NK-92 (cell line): ENCODE measurements around the gene CAV3.
"Not testable (repeated sequence)": the region's sequence is repeated elsewhere in the genome, so short reads cannot be mapped to it uniquely, and the experiment has no call there.

ENCODE experiments used
- DNase-seq: peaks from one replicate; lab custom pipeline; 2025; ENCODE audit not compliant: unreplicated experiment; lab: John Stamatoyannopoulos, UW

Gene CAV3

DNA sequence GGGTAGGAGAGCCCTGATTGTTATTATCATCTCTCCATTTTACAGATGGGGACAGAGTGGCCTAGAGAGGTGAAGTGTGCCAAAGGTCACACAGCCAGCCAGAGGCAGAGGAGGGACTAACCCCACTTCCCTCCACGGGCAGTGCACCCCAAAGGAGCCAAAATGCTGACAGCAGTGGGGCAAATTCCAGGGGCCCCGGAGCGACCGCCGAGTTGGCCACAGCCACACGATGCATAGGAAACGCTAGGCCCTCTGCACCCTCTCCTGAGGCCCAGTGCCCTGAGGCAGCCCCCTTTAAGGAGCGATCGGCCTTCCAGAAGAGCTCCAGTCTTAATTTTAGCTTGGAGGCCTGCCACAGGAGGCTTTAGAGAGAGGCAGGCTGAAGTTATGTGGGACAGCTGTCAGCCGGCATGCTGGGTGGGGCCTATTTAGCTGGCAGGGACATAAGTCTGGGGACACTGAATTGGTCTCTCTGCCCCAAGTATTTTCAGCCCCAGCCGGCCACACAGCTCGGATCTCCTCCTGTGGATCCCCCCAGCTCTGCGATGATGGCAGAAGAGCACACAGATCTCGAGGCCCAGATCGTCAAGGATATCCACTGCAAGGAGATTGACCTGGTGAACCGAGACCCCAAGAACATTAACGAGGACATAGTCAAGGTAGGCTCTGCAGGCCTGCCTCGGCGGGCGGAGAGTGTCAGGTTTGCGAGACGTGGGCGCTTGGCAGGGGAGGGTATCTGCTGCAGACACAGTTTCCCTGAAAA lies at the start of gene CAV3:
Gene CAV3 (plus strand): TSS at position 471 of the 763 bp plus-strand sequence. CDS start 75 bp downstream, at position 546.
- DNase-seq, result no peak

DNA sequence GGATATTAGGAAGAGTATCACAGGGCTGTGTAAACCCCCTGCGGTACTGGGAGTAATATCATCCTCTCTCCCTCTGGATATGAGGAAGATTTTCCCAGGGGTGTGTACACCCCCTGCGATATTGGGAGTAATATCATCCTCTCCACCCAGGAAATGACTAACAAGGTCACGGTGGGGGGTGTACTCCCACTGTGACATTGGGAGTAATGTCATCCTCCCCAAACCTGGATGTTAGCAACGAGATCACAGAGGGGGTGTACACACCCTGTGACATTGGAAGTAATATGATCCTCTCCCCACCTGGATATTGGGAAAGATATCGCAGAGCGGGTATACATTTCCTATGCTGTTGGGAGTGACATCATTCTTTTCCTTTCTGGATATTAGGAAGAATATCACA lies 48.6 kb upstream of the CAV3 start:
- DNase-seq, result not testable (repeated sequence)

DNA sequence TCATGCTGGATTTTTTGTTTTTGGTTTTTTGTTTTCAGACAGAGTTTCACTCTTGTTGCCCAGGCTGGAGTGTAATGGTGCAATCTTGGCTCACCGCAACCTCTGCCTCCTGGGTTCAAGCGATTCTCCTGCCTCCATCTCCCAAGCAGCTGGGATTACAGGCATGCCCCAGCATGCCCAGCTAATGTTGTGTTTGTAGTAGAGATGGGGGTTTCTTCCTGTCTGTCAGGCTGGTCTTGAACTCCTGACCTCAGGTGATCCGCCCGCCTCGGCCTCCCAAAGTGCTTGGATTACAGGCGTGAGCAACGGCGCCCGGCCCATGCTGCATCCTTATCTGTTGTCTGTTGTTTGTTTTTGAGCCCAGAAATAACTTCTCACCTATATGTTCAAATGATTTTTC lies 42.3 kb upstream of the CAV3 start:
- DNase-seq, result not testable (repeated sequence)

DNA sequence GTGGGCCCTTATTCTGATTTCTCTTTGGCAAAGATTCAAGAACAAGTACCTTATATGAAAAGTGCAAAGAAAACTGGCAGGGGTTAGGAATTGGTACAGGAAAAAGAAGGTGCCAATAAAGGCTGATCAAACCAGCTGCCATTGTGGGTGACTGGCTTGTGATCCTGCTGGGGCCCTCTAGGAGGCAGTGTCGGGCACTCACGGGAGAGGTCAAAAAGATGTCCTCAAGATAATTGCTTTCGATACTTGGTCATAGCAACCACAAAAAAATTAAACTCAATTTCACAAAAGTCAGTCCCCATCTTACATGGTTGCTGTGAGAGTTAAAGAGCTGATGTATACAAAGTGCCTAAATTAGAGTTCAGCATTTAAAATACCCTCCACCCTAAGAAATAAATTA lies 31.0 kb upstream of the CAV3 start:
- no peak for DNase-seq

DNA sequence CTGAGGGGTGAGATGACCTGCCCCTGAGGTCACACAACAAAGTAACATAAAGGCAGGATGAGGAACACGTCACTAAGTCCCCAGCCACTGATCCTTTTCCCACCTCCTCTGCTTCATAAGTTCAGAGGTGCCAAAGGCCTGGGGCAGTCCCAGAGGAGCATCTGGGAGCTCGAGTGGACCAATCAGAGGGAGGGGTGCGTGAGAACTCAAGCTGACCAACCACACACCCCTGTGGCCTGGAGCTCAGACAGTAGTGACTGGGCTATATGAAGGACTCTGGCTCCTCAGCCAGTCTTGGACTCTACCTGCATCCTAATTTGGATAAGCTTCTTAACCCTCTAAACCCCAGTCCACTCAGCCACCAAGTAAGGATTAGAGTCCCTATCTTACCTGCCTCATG lies 28.0 kb upstream of the CAV3 start:
- no peak for DNase-seq

GRCh38 chr3:8709287-8709686 lies 24.3 kb upstream of the CAV3 start:
- DNase-seq, result no peak

DNA sequence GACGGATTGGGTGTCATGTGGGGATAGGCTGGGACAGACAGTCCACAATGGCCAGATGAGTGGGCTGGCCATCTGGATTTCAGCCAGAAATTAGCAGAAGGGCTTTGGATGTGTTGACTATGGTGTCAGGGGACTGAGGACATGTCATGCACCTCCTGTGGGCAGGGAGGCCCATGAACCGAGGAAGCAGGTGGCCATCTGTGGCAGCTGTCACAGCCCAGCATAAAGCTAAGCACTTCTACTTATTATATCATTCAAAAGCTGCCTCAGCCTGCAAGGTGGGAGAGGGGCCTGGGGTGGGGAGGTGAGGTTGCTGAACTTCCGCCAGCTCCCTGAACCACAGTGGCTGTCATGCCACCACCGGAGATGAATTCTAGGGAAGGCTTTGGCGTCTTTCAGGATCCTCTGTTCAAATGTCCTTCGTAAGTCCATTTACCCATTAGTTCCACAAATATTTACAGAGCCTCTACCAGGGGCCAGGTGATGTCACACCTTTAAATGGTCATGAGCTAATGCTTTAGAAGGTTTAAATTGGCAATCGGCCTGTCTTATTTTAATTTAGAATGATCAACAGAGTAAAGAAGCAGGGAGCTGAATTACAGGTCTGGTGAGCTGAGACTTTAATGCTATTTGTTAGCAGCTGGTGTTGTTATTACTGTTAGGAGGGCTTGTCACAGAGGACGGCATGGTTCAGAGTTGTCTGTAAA lies 23.6 kb upstream of the CAV3 start:
- DNase-seq, result no peak

- DNase-seq, result no peak
Observed at GRCh38 chr3:8712045-8712907, 21.3 kb upstream of the CAV3 start.

DNA sequence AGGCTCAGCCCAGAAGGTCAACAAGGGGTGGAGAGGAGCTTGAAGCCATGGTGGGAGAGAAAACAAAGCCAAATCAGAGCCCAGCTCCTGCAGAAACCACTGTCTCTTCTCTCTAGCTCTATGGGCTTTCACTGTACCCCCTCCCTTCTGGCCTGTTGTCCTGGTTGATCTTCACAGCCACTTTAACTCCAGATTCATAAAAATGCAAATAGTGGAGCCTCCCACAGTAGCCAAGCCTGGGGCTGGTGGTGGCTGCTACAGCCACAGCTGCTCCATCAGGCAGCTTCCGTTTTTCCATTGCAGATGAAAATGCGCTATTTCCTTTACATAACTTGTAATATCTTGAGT lies 20.7 kb upstream of the CAV3 start:
- no peak for DNase-seq

- DNase-seq, result no peak
Observed at GRCh38 chr3:8713901-8714759, 19.5 kb upstream of the CAV3 start.

DNA sequence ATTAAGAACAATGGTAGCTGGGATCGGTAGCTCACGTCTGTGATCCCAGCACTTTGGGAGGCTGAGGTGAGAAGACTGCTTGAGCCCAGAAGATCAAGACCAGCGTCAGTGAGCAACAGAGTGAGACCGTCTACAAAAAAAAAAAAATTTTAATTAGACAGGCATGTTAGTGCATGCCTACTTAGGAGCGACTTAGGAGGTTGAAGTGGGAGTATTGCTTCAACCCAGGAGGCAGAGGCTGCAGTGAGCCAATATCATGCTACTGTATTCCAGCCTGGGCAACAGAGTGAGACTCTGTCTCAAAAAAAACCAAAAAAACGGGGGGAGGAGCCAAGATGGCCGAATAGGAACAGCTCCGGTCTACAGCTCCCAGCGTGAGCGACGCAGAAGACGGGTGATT lies 17.8 kb upstream of the CAV3 start:
- DNase-seq, result not testable (repeated sequence)

- no peak for DNase-seq
Observed at GRCh38 chr3:8722808-8723207, 10.8 kb upstream of the CAV3 start.

GRCh38 chr3:8723612-8724011 lies 10.0 kb upstream of the CAV3 start:
- DNase-seq, result no peak

- DNase-seq, result no peak
Observed at GRCh38 chr3:8724108-8724752, 9.4 kb upstream of the CAV3 start.

- DNase-seq, result no peak
Observed at GRCh38 chr3:8727605-8728512, 5.7 kb upstream of the CAV3 start.

- no peak for DNase-seq
Observed at GRCh38 chr3:8729479-8729878, 4.1 kb upstream of the CAV3 start.

GRCh38 chr3:8730656-8731055 lies 2.9 kb upstream of the CAV3 start:
- DNase-seq, result no peak

DNA sequence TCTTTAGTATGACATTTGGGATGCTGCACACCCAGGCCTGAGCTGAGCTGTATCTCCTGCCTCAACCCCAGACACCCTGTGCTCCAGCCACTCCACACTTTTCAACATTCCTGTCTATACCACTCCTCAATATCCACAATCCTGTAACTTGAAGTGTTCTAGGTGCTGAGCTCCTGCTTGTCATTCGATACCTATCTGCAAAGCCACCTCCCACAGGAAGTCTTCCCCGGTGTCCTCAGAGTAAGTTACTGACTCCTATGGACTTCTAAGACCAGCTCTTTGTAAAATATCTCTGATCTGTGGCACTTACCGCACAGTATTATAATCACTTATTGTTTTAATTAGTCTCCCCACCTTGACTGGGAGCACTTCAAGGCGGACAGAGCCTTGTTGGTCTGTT lies 1.2 kb upstream of the CAV3 start:
- DNase-seq, result no peak

DNA sequence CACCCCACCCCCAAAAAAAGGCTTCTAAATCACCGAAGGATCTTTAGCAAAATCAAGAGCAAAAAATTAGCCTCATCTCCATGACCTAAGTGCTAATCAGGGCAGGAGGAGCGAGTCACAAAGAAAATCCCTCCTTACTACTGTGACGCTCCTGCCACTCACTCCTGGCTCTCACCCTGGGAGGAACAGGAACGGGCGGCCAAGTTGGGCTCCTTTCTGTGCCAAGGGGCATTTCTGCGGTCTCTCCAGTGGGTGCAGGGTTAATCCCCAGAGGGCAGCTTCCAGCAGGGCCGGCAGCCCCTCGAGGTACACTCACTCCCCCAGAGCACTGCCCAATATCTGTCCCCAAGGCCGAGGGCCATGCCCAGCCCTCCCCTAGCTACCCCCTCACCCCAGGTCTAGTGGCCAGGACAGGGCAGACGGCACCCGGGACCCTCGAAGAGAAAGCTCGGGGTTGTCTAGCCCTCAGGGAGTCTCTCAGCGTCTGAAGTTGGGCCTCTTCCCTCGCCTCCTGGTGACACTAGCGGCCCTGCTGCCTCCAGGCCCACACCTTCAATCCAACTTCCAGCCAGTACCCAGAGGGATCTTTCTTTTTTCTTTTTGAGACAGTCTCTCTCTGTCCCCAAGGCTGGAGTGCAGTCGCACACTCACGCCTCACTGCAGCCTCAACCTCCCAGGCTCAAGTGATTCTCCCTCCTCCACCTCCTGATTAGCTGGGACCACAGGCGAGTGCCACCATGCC lies 706 bp downstream of the CAV3 start:
- DNase-seq, result no peak
